ENCODE data around the gene SHISA7.
"Not testable (repeated sequence)": the region's sequence is repeated elsewhere in the genome, so short reads cannot be mapped to it uniquely, and the experiment has no call there.

SHISA7 gene

GRCh38 chr19:55409179-55409578 lies 33.9 kb downstream of the SHISA7 start:
- not testable (repeated sequence) for DNase-seq (ENCODE audit: low read depth, low spot score); H3K4me3 ChIP-seq (ENCODE audit: low read length); H3K36me3 ChIP-seq (ENCODE audit: control insufficient read depth, insufficient read depth, low read length); H3K27me3 ChIP-seq (ENCODE audit: control insufficient read depth, insufficient read depth, low read length); H3K4me1 ChIP-seq (ENCODE audit: control insufficient read depth, insufficient read depth, low read length); H3K27ac ChIP-seq (ENCODE audit: low read length); H3K9me3 ChIP-seq (ENCODE audit: control insufficient read depth, insufficient read depth, low read length)
- no CpG with 5 or more reads among the region's 8 CpGs for WGBS (ENCODE audit: insufficient coverage, insufficient read length)

- no CpG with 5 or more reads among the region's 9 CpGs for WGBS (ENCODE audit: insufficient coverage, insufficient read length)
- no peak overlapping the region for H3K4me3 ChIP-seq (ENCODE audit: low read length)
- no peak overlapping the region for H3K27ac ChIP-seq (ENCODE audit: low read length)
These were observed 34.6 kb downstream of the SHISA7 start for GRCh38 chr19:55408533-55408872.

GRCh38 chr19:55407800-55408532 lies 35.1 kb downstream of the SHISA7 start:
- no peaks in the 10 kb centered on the region for H3K27me3 ChIP-seq (ENCODE audit: control insufficient read depth, insufficient read depth, low read length)
- peaks cover 12% of the 10 kb centered on the region for H3K36me3 ChIP-seq (ENCODE audit: control insufficient read depth, insufficient read depth, low read length)
- H3K4me1 ChIP-seq (ENCODE audit: control insufficient read depth, insufficient read depth, low read length): peaks cover 7% of the 10 kb centered on the region; the same call in 1 of the 2 replicates
- no CpG with 5 or more reads among the region's 72 CpGs for WGBS (ENCODE audit: insufficient coverage, insufficient read length)
- peak overlapping the region; percentile 85; the same call in 1 of the 2 replicates for H3K4me3 ChIP-seq (ENCODE audit: low read length)
- peak; percentile 97 for DNase-seq (ENCODE audit: low read depth, low spot score)
- no peaks in the 10 kb centered on the region for H3K9me3 ChIP-seq (ENCODE audit: control insufficient read depth, insufficient read depth, low read length)
- H3K27ac ChIP-seq (ENCODE audit: low read length): no peak overlapping the region

More at GRCh38 chr19:55408533-55408872, 34.6 kb downstream of the SHISA7 start:
- Histone ChIP-seq H3K4me1 (ENCODE audit: control insufficient read depth, insufficient read depth, low read length) (peaks cover 7% of the 10 kb centered on the region; the same call in 1 of the 2 replicates), H3K27me3 (ENCODE audit: control insufficient read depth, insufficient read depth, low read length) (no peaks in the 10 kb centered on the region), H3K9me3 (ENCODE audit: control insufficient read depth, insufficient read depth, low read length) (no peaks in the 10 kb centered on the region), H3K36me3 (ENCODE audit: control insufficient read depth, insufficient read depth, low read length) (peaks cover 12% of the 10 kb centered on the region; the same call in 1 of the 2 replicates)
- DNase-seq (ENCODE audit: low read depth, low spot score): no peak

GRCh38 chr19:55407550-55407799 lies 35.6 kb downstream of the SHISA7 start, which contains the start of gene UBE2S:
Gene UBE2S (minus strand): TSS chr19:55407788. CDS start chr19:55407589, 199 bp downstream.
- no CpG with 5 or more reads among the region's 36 CpGs for WGBS (ENCODE audit: insufficient coverage, insufficient read length)
- not testable (repeated sequence) for H3K4me1 ChIP-seq (ENCODE audit: control insufficient read depth, insufficient read depth, low read length); H3K27me3 ChIP-seq (ENCODE audit: control insufficient read depth, insufficient read depth, low read length); H3K9me3 ChIP-seq (ENCODE audit: control insufficient read depth, insufficient read depth, low read length); H3K27ac ChIP-seq (ENCODE audit: low read length); DNase-seq (ENCODE audit: low read depth, low spot score)
- Histone ChIP-seq H3K4me3 (ENCODE audit: low read length) (peak within 1 kb of the TSS; percentile 85), H3K36me3 (ENCODE audit: control insufficient read depth, insufficient read depth, low read length) (peaks cover 17% of the 10 kb centered on the region)

GRCh38 chr19:55406826-55407549 lies 36.1 kb downstream of the SHISA7 start:
- H3K36me3 ChIP-seq (ENCODE audit: control insufficient read depth, insufficient read depth, low read length): peaks cover 22% of the 10 kb centered on the region
- no CpG with 5 or more reads among the region's 35 CpGs for WGBS (ENCODE audit: insufficient coverage, insufficient read length)
- H3K27ac ChIP-seq (ENCODE audit: low read length): no peak overlapping the region
- peak overlapping the region; percentile 85 for H3K4me3 ChIP-seq (ENCODE audit: low read length)
- peaks cover 9% of the 10 kb centered on the region; the same call in 1 of the 2 replicates for H3K4me1 ChIP-seq (ENCODE audit: control insufficient read depth, insufficient read depth, low read length)
- no peaks in the 10 kb centered on the region for H3K27me3 ChIP-seq (ENCODE audit: control insufficient read depth, insufficient read depth, low read length)
- no peaks in the 10 kb centered on the region for H3K9me3 ChIP-seq (ENCODE audit: control insufficient read depth, insufficient read depth, low read length)
- no peak for DNase-seq (ENCODE audit: low read depth, low spot score)

- Histone ChIP-seq H3K4me1 (ENCODE audit: control insufficient read depth, insufficient read depth, low read length) (peaks cover 9% of the 10 kb centered on the region; the same call in 1 of the 2 replicates), H3K9me3 (ENCODE audit: control insufficient read depth, insufficient read depth, low read length) (no peaks in the 10 kb centered on the region), H3K4me3 (ENCODE audit: low read length) (peak overlapping the region; percentile 85; the same call in 1 of the 2 replicates), H3K36me3 (ENCODE audit: control insufficient read depth, insufficient read depth, low read length) (peaks cover 26% of the 10 kb centered on the region), H3K27ac (ENCODE audit: low read length) (no peak overlapping the region), H3K27me3 (ENCODE audit: control insufficient read depth, insufficient read depth, low read length) (no peaks in the 10 kb centered on the region)
- WGBS (ENCODE audit: insufficient coverage, insufficient read length): no CpG with 5 or more reads among the region's 14 CpGs
- DNase-seq (ENCODE audit: low read depth, low spot score): no peak
These were observed 36.8 kb downstream of the SHISA7 start for GRCh38 chr19:55406091-55406825.

GRCh38 chr19:55405638-55406037 lies 37.5 kb downstream of the SHISA7 start:
- Histone ChIP-seq H3K27ac (ENCODE audit: low read length) (no peak overlapping the region), H3K9me3 (ENCODE audit: control insufficient read depth, insufficient read depth, low read length) (no peaks in the 10 kb centered on the region), H3K4me3 (ENCODE audit: low read length) (no peak overlapping the region), H3K36me3 (ENCODE audit: control insufficient read depth, insufficient read depth, low read length) (peaks cover 30% of the 10 kb centered on the region), H3K27me3 (ENCODE audit: control insufficient read depth, insufficient read depth, low read length) (no peaks in the 10 kb centered on the region), H3K4me1 (ENCODE audit: control insufficient read depth, insufficient read depth, low read length) (peaks cover 9% of the 10 kb centered on the region; the same call in 1 of the 2 replicates)
- DNase-seq (ENCODE audit: low read depth, low spot score): no peak
- no CpG with 5 or more reads among the region's 5 CpGs for WGBS (ENCODE audit: insufficient coverage, insufficient read length)

- no peak overlapping the region; the same call in 1 of the 2 replicates for H3K4me3 ChIP-seq (ENCODE audit: low read length)
- H3K27ac ChIP-seq (ENCODE audit: low read length): no peak overlapping the region
- no CpG with 5 or more reads among the region's 2 CpGs for WGBS (ENCODE audit: insufficient coverage, insufficient read length)
- no peaks in the 10 kb centered on the region for H3K27me3 ChIP-seq (ENCODE audit: control insufficient read depth, insufficient read depth, low read length)
- H3K9me3 ChIP-seq (ENCODE audit: control insufficient read depth, insufficient read depth, low read length): no peaks in the 10 kb centered on the region
- peaks cover 6% of the 10 kb centered on the region; the same call in 1 of the 2 replicates for H3K4me1 ChIP-seq (ENCODE audit: control insufficient read depth, insufficient read depth, low read length)
- peaks cover 30% of the 10 kb centered on the region for H3K36me3 ChIP-seq (ENCODE audit: control insufficient read depth, insufficient read depth, low read length)
- no peak for DNase-seq (ENCODE audit: low read depth, low spot score)
These were observed 40.6 kb downstream of the SHISA7 start for GRCh38 chr19:55402509-55402908.

GRCh38 chr19:55401390-55401789 lies 41.7 kb downstream of the SHISA7 start:
- DNase-seq (ENCODE audit: low read depth, low spot score); H3K9me3 ChIP-seq (ENCODE audit: control insufficient read depth, insufficient read depth, low read length); H3K4me3 ChIP-seq (ENCODE audit: low read length); H3K4me1 ChIP-seq (ENCODE audit: control insufficient read depth, insufficient read depth, low read length); H3K27me3 ChIP-seq (ENCODE audit: control insufficient read depth, insufficient read depth, low read length); H3K27ac ChIP-seq (ENCODE audit: low read length): not testable (repeated sequence)
- no CpG with 5 or more reads among the region's 28 CpGs for WGBS (ENCODE audit: insufficient coverage, insufficient read length)
- H3K36me3 ChIP-seq (ENCODE audit: control insufficient read depth, insufficient read depth, low read length): peaks cover 30% of the 10 kb centered on the region

GRCh38 chr19:55400281-55401087 lies 42.6 kb downstream of the SHISA7 start:
- Histone ChIP-seq H3K9me3 (ENCODE audit: control insufficient read depth, insufficient read depth, low read length) (no peaks in the 10 kb centered on the region), H3K4me1 (ENCODE audit: control insufficient read depth, insufficient read depth, low read length) (0 out of 2 replicates have a peak, but pooled peaks cover 2% of the 10 kb centered on the region), H3K4me3 (ENCODE audit: low read length) (no peak overlapping the region), H3K36me3 (ENCODE audit: control insufficient read depth, insufficient read depth, low read length) (peaks cover 29% of the 10 kb centered on the region), H3K27ac (ENCODE audit: low read length) (no peak overlapping the region), H3K27me3 (ENCODE audit: control insufficient read depth, insufficient read depth, low read length) (no peaks in the 10 kb centered on the region)
- no peak for DNase-seq (ENCODE audit: low read depth, low spot score)
- WGBS (ENCODE audit: insufficient coverage, insufficient read length): no CpG with 5 or more reads among the region's 14 CpGs
